GM19193 (cell line): Measurements from ENCODE around the gene GARS1.

Experiments used
- POLR2A ChIP-seq: IDR thresholded peaks from 4 replicates; pipeline ENCODE4 v1.6.1; 2011; ENCODE audit not compliant: insufficient read depth, insufficient read length; ENCODE audit errors: extremely low read depth

GARS1 gene

DNA sequence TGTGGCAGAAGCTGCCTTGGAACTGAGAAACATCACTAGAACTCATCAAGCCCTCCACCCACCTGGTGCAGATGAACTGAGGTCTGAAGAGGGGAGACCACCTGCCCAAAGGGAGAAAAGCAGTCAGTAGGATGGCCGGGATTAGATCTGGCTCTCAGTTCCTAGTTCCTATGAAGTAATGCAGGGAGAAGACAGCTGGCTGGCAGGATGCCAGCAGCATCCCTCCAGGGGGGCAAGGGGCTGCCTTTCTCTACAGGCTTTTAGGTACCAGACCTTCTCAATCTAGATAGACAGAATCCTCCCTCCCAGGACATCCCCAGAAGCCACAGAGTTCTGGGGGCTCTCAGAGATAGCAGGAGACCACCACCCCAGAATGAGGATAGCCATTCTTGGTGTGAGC lies 79.7 kb downstream of the GARS1 start:
- no peak for TF ChIP-seq POLR2A

DNA sequence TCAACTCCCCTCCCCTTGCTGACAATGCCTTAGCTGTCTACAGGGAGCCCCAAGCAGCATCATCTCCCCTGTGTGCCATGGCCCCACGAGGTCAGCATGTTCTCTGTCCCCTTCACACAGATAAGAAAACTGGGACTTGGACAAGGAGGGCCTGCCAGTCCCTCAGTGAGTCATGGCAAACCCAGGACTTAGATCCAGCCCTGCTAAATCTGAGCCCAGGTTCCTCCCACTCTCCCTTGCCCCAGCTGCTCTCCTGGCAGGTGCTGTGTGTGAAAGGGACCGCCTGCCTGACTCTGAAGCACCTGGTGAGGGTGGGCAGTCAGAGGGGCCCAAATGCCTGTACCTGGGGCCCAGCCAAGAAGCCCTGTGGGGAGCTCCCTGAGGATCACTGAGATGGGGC lies 80.2 kb downstream of the GARS1 start:
- TF ChIP-seq POLR2A, result no peak

DNA sequence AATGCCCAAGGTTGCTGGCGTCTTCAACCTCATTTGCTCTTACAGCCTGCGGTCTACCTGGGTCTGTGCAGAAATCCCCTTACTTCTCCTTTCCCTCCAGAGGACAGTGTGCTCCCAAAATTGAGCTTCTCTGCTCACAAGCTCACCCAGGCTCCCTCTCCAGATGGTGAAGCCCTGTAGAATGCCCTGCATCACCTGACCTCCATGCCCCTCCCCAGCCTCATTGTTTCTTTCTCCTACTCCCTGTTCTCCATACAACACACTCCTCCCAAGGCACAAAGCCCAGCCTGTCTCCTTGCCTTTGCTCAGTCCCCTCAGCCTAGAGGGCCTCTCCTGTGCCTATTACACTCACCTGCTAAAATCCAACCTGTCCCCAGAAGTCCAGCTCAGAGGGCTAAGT lies 84.1 kb downstream of the GARS1 start:
- no peak for TF ChIP-seq POLR2A

DNA sequence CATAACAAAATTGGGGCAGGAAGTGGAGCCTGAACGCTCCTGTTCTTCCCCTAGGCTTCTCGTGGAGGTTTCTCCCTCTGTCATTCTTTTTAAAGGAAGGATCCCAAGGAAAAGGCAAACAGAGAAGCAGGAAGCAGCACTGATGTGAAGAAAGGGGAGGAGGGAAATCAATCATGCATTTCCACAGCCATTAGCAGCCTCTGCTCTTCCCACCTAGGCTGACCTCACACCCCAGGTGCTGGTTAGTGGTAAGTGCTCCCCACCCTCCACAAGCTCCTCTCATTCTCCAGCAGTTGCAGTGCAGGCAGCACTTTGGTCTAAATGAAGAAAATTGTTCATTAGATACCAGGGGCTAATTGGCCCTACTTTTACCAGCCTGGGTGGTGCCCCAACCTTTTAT lies 85.0 kb downstream of the GARS1 start:
- no peak for TF ChIP-seq POLR2A

DNA sequence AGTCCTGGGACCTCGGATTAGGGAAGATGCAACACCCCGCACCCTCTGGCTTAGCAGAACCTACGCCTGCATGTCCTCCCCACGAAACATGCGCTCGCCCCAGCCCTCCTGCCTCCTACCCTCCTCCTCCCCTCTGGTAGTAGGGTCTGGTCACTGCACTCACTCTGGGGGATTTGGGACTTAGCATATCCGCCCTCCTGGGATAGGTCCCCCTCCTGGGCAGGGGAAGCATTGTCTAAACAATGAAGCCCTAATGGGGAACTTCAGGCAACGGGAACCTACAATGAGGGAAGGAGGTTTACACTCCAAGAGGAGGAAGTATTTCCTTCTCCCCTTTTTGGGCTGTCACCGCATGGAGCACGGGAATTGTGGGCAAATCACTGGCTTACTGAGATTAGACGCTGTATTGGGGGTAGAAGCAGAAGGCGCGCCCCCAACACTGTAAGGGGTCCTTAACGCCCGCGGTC lies 86.7 kb downstream of the GARS1 start:
- no peak for TF ChIP-seq POLR2A

DNA sequence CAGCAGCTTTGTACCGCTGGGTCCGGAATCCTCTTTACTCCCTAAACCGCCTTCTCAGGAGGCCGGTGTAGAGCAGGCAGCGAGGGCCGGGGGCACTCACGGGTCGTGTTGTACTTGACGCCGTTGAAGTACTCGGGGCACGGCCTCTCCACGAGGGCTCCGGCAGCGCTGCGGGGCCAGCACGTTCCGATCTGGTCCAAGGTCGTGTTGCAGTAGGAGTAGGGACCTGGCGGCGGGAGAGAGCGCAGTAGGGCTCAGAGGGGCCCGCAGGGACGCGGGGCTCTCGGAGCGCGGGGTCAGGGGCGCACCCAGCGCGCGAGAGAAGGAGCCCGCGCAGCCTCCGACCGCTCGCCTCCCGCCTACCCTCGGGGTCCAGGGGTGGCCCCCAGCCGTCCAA lies 87.1 kb downstream of the GARS1 start:
- TF ChIP-seq POLR2A, result no peak

DNA sequence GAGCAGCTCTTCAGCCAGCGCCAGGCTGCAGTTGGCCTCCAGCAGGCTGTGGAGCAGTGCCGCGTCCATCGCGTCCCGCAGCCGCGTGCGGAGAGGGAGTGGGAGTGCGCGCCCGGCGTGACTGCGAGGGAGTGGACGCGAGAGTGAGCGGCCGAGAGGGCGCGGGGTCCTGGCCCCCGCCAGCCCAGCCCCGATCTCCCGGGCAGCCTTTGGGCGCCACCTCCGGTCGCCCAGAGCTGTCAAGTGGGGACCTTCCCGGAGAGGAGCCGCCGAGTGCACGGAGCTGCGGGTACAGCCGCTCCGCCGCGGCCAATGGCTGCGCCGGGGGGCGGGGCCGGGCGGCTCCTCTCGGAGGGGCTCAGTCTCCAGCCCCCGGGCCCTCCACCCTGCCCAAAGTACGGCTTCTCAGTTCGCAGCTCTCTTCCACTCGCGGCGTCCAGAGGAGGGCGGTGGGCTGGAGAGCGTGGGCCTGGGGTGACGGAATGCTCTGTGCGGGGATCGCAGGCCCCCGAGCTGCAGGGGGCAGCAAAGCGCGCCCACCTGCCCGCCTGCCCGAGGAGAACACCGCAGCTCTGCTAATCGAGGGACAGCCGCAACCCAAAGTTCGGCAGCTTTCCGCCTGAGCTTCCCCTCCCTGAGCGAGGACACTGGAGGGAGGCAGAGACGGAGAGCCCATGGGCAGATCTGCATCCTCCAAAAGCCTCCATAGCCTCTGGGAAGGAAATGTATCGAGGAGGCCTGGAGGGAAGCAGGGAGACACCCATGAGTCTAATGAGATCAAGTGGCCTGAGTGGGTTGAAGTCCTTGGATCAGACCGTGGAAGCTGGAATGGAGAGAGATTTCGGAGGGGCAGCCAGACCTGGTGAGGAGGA lies 87.8 kb downstream of the GARS1 start, which contains the start of gene CRHR2:
Gene CRHR2, minus strand, starts transcription at position 245 of the 872 bp plus-strand sequence. Its CDS starts 176 bp downstream, at position 69.
- no peak for TF ChIP-seq POLR2A

DNA sequence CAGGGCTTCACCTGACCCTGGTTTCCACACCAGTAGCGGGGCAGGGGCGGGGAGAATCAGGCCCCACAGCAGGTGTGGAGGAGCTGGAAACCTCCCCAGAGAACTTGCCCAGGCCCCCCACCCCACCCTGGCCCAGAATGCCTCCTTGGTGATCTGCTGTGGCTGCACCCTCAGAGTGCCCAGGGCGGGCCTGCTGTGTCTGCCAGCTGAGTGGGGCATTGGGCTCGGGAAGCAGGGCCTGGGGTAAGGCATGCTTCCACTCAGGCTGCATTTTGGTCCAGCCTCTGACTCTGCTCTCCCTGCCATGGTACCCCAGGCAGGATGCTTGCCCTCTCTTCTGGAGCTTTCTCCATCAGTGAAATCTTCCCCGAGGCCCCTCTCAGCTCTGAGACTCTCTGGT lies 88.6 kb downstream of the GARS1 start:
- TF ChIP-seq POLR2A, result no peak
